HuH-7 (cell line): ENCODE data around the gene METAP1D.

Experiments
- DNase-seq: peaks from one replicate; pipeline ENCODE4 v3.0.0; 2011; ENCODE audit warnings: low spot score

METAP1D gene

DNA sequence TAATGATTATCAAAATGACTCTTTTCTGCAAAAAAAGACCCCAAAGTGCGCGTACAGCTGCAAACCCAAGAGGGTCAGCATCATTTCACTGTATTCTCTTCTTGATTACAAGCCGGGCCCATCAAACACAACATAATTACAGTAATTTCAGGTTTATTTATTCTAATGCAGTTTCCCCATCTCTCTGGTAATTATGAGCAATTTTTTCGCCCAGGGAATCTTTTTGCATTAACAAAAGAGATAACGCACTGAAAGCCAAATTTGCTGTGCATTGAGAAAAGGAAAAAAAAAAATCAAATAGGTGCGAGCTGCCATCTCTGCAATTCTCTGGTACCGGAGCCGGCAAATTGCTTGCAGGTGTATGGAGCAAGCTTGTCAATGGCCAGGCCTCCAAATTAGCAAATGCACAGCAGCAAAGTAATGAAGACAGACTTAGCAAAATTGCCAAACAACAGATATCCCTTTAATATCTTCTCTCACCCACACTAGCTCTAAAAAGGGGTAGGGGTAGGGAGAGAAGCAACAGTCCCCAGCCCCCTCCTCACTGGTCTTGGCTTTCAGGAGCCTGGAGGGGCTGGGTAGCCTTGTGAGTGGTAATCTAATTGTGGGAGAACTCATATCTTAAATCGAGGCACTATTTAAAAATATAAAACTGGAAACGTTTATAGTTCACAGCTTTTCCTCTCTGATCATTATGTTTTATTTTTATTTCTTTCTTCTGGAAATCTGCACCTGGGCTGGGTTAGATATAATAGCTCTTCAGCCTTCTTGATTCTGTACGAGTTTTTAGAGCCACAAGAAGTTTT is 92.2 kb downstream of the METAP1D start:
- no peak for DNase-seq

DNA sequence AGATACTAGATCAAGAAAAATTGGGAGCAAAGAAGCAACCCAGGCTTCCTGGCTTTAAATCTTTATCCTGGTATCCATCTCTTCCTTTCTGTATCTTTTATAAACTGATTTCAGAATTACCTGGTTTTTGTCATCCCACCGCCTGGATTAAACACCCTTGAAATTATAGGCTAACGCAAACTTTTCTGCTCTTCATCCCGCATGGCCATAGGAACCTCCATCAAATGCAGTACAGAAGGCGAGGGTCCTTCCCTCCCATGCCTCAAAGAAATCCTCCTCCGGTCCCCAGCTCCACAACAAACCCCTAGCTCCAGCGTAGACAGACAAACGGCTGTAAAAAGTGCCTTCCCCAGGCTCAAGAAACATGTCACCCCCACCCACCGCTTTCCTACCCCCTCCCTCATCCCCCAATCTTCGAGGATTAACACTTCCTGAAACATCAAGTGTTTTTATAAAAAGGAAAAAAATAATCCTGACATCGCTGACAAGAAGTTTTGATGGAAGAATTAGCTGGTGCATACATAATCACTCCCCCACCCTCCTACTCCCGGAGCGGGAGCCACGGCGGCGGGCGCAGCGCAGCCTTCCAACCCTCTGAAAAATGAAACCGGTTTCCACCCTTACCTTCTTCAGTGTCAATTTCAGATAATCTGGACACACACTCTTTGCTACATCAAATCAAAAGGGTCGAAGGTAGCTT is 93.1 kb downstream of the METAP1D start:
- DNase-seq: no peak

DNA sequence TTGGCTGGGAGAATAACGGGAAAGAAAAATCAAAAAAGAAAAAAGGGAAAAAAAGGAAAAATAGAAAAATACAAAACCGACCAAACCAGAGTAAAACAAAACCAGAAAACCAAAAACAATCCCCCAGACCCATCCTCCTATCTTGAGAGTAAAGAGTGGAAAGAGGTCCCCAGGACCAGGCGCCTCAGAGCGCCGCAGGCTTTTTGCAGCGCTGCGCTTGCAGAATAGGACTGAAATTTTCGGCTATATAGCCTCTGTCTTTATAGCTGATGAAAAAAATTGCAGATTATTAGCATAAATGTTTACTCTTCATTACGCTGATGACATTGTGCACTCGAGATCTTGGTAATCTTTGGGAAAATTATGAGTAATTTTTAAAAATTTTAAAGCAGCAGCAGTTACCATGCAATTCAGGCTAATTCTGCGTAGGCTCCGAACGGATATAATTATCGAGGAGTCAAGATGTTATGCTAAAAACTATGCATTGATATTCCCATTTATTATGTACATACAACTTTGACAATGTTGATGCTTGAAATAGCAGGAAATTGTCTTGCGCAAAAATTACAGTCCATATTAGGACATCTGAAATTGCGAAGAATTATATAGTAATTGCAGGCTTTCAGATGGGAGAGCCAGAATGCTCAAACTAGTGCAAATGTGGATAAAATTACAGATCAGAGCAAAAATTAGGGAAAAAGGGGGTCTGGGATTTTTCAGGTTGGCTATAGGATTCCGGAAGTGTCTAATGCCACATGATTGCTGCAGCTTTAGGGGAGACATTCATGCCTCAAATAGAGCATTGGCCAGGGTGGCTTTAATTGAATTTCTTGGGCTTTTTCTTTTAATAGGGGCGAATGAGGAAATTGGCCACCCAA is 93.9 kb downstream of the METAP1D start:
- no peak for DNase-seq

DNA sequence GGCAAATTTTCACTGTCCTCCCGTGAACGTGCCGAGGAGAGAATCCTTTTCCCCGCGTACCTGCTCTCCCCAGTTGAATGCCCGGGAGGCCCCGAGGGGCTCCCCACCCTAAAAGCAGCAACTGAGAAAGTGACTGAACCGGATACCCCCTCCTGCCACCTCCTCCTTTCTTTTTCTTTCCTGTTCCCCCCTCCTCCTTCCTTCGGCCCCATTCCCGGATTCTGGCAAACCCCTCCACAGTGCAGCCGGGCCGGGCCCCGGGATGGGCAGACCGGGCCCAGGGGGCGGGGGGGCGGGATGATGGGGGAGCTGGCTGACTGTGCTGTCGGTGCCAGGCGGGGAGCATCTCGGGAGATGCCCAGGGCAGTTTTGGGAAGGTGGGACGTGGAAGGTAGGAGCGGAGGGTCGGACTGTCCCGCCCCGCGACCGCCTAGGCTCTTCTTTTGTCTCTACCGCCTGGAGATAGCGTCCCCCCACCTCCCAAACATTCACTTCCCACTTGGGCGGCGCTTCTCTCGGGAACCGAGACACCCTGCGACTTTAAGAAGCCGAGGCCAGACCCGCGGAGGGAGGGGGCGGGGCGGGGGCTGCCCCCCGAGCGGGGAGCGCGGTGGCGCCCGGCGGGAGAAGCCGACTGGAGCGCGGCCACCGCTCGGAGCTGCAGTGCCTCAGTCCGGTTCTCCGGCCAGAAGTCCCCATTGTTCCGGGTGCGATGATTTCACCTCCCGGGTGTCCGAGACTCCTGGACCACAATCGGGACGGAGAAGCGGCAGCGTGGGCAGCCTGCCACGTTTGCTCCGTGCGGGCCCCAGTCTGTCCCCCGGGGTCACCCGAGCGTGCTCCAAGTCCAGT is 94.8 kb downstream of the METAP1D start:
- DNase-seq: peak; percentile 64

DNA sequence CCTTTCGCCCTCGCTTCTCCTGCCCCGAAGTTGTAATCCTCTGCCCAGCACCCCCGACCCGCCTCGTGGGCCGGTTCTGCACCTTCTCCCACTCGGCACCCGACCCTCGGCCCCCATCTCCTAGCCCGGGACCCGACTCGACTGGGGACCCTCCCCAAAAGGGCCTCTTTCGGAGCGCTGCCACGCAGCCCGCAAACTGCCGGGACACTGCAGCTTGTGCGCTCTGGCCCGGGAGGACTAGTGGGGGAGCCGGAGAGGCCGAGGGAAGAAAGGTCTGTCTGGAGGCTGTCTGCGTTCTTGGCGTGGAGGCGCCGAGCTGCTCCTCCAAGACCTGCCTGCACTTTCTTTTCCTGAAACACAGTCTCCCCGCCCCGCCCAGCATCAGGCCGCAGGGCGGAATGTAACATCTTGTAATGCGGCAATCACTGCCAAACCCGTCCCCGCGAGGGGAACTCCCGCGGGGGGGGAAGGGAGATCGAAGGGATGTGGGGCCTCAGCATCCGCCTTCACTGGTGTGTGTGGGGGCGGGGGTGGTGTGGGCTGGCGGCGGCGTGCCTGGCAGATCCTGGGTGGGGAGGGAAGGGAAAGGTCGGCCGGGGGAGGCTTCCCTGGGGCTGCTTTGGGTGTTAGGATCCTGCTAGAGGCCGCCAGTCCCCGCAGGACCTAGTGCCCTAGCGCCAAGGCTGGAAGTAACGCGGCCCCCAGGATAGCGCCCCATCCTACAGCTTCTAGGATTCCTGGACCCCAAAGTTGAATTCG is 95.6 kb downstream of the METAP1D start:
- peak; percentile 84 for DNase-seq

DNA sequence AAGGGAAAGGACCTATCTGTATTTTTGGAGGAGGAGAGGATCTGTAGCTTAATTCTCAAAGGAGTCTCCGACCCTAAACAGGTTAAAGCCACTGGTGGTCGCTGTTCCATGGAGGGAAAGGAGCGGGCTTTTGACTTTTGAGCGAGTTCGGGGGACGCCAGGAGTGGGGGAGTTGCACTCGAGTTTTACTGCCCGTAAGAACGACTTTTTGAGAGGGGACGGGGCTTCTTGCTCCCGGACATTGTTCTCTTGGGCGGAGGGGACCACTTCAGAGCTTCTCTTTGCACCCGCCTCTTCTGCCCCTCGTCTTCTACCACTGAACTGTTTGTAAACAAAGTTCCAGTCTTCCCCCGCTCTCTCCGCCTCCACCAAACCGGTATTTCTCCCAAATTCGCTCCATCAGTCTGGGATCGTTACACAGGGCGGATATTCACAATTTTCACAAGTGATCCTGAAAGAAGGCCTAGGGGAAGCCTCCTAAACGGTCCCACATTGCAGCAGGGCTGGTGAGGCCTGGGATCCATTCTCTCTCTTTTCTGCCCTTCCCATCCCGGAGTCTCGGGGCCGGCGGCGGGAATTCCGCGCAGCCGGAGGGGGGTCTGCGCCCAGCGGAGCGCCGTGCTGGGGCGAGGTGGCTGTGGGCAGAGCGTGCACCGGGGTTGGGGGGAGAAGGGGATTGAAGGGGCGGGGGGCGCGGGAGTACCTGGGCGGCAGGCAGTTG is 96.3 kb downstream of the METAP1D start:
- DNase-seq: peak; percentile 83

DNA sequence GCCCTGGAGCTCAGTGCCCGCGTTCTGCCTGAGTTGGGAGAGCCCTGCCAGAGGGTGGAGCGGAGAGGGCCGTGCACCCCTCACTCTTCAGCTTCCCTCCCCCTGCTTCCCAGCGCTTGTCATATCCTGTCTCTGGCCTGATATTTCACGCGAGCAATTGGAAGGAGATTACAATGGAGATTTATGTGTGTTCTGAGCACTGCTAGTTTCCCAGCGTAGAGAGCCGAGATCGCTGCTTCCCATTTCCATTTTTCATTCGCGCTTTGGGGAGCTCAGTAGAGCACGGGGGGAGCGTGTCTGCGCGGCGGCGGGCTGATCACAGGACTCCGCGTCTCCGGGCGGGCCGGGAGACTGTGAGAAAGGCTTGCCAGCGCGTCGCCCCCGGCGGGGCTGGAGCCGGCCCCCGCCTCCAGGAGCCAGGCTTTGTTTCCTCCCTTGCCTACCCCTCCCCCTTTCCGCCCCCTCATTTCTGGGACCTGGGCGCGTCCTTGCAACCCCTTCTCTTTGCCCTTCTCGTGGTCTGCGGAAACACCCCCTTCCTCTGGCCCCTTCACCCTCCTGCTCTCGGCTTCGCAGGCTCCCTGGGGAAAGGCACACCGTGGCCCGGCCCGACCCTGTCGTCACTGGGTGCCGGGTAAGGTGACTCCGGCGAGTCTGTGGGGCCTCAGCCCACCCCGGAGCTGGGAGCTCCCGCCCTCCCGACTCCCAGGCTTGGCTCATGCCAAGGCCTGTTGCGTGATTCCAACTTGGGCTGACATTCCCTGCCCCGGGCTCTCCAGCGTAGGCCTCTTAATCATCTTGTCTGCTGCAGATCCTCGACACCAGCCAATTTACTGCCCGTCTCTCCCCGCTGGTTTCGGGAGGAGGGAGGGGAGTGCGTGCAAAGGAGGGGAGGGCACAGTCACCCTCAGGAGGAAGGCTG is 97.1 kb downstream of the METAP1D start:
- peak; percentile 74 for DNase-seq

DNA sequence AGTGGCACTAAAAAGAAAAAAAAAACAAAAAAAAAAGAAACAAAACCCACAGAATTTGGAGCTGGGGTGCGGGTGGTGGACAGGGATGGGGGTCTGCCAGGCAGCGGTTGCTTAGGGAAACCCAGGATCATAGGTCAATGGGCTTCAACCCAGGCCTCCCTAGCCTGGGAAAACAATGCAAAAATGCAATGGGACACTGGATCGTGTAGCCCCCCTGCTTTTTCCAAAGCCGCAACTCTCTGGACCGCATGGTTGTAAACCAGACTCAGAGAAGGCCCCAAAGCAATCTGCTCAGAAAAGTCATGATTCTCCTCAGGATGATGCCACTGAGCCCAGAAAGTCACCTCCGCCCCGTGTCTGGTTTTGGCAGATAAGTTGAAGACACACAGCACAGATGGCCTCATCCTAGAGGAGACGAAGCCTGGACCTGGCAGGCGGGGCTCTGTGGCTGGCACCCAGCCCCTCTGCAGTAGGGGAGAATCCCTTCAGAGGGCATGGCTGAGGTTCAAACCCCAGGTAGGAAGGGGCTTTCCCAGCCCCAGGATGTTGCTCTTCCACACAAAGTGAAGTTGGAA is 97.9 kb downstream of the METAP1D start:
- no peak for DNase-seq

DNA sequence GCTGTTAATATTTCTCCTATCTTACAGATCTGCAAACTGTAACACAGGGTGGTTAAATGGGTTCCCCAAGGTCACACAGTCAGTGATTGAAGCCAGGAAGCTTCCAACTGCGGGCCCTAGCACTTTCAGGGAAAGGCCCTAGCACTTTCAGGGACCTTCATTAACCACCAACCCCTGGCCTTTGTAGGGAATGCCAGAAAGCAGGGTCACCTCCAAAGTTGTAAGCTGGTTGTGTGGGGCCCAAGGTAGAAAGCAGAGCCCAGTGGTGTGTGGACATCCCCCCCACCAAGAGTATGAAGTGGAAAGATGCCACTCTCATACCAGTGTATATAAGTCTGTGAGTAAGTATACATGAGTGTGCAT is 98.5 kb downstream of the METAP1D start:
- DNase-seq: no peak

DNA sequence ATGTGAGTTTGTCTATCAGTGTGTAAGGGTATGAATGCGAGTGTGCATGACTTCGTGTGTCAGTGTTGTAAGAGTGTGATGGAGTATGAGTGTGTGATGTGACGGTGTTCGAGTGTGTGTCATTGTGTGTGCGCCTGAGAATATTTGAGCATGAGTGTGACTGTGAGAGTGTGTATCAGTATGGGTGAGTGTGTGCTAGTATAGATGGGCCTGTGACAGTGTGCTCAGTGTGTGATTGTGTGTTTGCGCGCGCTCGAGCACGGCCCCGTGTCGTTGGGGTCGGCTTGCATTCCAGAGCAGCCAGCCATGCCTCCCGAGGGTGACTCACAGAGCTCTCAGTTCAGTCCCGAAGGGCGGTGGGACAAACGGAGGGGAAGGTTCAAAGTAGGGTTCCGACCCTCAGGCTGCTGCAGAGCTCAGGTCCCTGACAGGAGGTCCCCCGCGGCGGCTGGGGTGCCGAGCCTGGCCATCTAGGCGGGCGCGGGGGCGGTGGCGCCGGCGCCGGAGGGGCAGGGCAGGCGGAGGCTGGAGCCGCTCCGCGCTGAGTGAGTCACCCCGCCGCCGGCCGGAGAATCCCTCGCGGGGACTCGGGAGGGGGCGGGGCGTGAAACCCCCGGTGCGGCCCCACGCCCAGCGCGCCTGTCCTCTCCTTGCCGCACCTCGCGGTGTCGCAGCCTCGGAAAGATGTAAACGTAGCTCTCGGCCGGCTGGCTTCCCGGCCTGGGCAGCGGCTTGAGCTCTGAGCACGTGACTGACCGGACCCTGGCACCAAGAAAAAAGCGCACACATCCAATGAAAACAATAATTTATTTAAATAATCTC is 99.1 kb downstream of the METAP1D start:
- peak; percentile 70 for DNase-seq

DNA sequence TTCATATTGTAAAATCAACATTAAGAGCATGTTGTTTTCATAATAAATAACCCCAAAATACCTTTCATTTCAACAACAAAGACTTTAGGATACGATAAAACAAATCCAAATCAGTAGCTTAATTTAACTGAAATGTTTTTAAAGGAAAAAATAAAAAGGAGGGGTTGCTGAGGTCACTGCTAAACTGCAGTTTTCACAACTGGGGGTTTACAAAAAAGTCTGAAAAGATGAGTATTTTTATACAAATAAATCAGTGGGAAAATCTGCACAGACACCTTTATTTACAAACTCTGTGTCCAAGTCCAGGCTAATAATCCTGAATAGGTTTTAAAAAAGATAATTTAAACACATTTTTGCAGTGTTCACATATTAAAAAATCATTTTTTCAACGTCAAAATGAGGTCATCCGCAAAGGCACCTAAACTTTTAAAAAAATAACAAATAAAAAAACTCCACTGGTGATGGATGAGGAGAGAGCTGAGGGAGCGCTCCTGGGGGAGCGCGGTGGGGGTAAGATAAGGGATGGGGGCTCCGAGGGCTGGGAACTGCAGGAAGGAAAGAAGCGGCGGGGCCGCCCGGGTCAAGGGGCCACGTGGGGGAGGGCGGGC is 99.8 kb downstream of the METAP1D start:
- DNase-seq: no peak

DNA sequence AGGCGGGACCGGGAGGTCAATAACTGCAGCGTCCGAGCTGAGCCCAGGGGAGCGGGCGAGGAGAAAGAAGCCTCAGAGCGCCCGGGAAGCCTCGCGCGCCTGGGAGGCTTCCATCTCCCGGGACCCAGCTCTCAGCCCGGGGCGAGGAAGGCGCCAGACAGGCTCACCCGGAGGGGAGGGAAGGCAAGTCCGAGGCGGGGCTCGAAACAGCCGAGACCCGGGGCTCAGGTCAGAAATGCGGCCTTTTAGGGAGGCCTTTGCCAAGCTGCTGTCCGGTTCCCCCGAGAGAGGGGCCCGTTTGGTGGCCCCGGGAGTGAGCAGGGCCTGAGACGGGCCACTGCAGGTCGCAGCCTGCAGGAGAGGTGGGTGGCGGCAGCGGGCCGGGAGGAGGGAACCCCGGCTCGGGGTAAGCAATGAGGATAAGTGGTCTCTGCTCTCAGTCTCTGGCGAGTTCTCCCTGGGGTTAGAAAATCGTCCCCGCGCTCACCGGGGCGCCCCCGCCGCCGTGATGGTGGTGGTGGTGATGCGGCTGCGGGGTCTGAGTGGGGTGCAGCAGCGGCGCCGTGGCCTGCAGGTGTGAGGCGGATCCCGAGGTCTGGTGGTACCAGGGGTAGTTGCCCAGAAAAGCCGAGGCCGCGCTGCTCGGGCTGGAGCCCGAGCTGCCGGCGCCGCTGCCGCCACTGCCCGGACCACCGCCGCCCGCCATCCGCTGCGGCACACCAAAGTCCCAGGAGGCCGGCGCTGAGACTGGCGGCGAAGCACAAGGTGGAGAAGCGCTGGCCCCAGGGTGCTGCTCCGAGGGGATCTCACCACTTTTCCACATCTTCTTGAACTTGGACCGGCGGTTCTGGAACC is 100.6 kb downstream of the METAP1D start:
- DNase-seq: peak; percentile 68

DNA sequence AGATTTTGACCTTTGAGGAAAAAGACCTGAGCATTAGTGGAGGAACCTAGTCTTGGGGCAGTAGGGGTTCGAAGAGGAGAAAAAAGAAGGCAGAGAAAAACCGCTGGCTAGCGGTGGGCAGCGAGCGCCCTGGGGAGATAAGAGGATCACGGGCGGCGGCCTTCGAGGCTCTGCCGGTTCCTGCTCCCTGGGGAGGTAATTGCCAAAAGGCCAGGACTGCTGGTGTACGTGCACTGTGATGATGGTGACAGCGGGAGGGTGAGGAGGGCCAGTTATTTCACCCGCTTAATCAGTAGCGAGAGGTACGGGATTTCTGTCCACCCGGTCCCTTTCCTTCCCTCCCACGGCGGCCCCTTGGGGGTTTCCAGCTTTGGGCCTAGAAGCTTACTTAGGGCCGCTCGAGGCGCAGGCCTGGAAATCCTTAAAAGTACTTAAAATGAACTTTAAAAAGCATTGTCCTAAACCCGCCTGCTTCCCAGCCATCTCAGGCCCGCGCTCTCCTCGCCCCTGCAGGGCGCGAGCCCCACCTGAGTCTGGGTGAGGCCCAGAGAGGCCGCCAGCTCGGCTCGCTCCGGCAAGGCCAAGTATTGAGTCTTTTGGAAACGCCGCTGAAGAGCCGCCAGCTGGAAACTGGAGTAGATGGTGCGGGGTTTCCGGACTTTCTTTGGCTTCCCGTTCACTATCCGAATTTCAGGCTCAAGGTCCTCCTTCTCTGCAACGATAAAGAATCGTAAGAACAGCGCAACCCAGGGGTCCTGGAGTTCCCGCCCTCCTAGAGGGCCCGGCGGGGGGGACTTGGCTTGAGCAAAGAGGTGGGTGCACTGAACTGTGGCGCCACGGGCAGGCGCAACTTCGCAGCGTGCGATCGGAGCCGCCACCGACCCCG is 101.4 kb downstream of the METAP1D start:
- DNase-seq: peak; percentile 43

DNA sequence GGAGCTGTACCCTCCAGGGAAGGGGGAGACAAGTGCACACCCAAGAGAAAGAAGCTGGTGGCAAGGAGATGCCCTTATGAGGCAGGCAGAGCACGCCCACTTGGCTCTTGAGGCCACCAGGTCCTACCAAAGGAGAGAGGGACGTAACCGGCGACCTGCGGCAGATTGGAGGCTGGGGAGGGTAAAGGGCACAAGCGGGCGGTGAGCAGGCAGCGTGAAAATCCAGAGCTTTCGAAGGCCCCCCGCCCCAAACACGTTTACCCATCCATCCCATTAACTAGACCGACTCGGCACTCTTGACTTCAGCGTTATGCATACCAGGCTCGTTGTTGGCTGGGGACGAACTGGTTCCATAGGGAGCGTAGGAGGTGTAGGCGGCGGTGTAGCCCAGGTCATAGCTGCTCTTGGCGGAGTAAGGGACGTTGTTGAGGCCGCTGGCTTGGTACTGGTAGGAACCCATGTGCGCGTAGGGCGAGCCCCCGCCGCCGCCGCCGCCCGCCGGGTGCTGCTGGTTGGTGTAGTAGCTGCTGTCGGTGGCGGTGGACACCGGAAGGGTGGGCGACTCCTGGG is 102.2 kb downstream of the METAP1D start:
- DNase-seq: peak; percentile 59
